Measurements from ENCODE around the gene CFD.

CFD gene

GRCh38 chr19:829129-829758 lies 30.2 kb upstream of the CFD start:
- Histone ChIP-seq H3K4me2 (ENCODE audit: low read depth, low read length, poor library complexity, severe bottlenecking) (no peak overlapping the region), H3F3A (ENCODE audit: insufficient read depth) (no peaks in the 10 kb centered on the region), H3K79me2 (ENCODE audit: insufficient read depth, low read length) (no peaks in the 10 kb centered on the region), H3K27me3 (ENCODE audit: low read length) (no peaks in the 10 kb centered on the region), H4K20me1 (ENCODE audit: low read depth, low read length) (no peaks in the 10 kb centered on the region), H3K4me3 (ENCODE audit: insufficient read depth, low read length, poor library complexity, severe bottlenecking) (no peak overlapping the region), H3K9me2 (replicated peaks; ENCODE audit: insufficient read depth, low read length) (no peaks in the 10 kb centered on the region), H3K36me3 (ENCODE audit: low read length) (no peaks in the 10 kb centered on the region), H3K27ac (ENCODE audit: low read depth, low read length) (no peak overlapping the region), H3K9ac (ENCODE audit: low read length) (no peak overlapping the region), H2AFZ (ENCODE audit: low read depth, low read length, severe bottlenecking) (no peak overlapping the region), H3K9me3 (ENCODE audit: insufficient read depth, low read length) (no peaks in the 10 kb centered on the region)
- TF ChIP-seq EZH2phosphoT487 (conservative IDR thresholded peaks at IDR 0.05; ENCODE audit: low read length) = no peak
- TF ChIP-seq CTCF (IDR thresholded peaks at IDR 0.05; ENCODE audit: insufficient read depth, low read length, poor library complexity, severe bottlenecking) = no peak

GRCh38 chr19:831407-832369 lies 27.8 kb upstream of the CFD start:
- Histone ChIP-seq H3K79me2 (ENCODE audit: insufficient read depth, low read length) (no peaks in the 10 kb centered on the region), H3K27me3 (ENCODE audit: low read length) (no peaks in the 10 kb centered on the region), H3K4me2 (ENCODE audit: low read depth, low read length, poor library complexity, severe bottlenecking) (no peak overlapping the region)

GRCh38 chr19:834216-834615 lies 25.2 kb upstream of the CFD start:
- H3F3A ChIP-seq (ENCODE audit: insufficient read depth) = no peaks in the 10 kb centered on the region
- H3K27me3 ChIP-seq (ENCODE audit: low read length) = no peaks in the 10 kb centered on the region
- no peaks in the 10 kb centered on the region for H3K9me3 ChIP-seq (ENCODE audit: insufficient read depth, low read length)
- H2AFZ ChIP-seq (ENCODE audit: low read depth, low read length, severe bottlenecking) = no peak overlapping the region
- H3K4me3 ChIP-seq (ENCODE audit: insufficient read depth, low read length, poor library complexity, severe bottlenecking) = no peak overlapping the region
- H3K9me2 ChIP-seq (replicated peaks; ENCODE audit: insufficient read depth, low read length) = no peaks in the 10 kb centered on the region
- H3K4me2 ChIP-seq (ENCODE audit: low read depth, low read length, poor library complexity, severe bottlenecking) = no peak overlapping the region
- no peaks in the 10 kb centered on the region for H3K36me3 ChIP-seq (ENCODE audit: low read length)
- TF ChIP-seq EZH2phosphoT487 (conservative IDR thresholded peaks at IDR 0.05; ENCODE audit: low read length) = no peak
- TF ChIP-seq CTCF (IDR thresholded peaks at IDR 0.05; ENCODE audit: insufficient read depth, low read length, poor library complexity, severe bottlenecking) = no peak
- H3K9ac ChIP-seq (ENCODE audit: low read length) = no peak overlapping the region
- H3K79me2 ChIP-seq (ENCODE audit: insufficient read depth, low read length) = no peaks in the 10 kb centered on the region
- H3K27ac ChIP-seq (ENCODE audit: low read depth, low read length) = no peak overlapping the region
- no peaks in the 10 kb centered on the region for H4K20me1 ChIP-seq (ENCODE audit: low read depth, low read length)

More at GRCh38 chr19:831407-832369, 27.8 kb upstream of the CFD start:
- TF ChIP-seq CTCF (IDR thresholded peaks at IDR 0.05; ENCODE audit: insufficient read depth, low read length, poor library complexity, severe bottlenecking) (no peak), EZH2phosphoT487 (conservative IDR thresholded peaks at IDR 0.05; ENCODE audit: low read length) (no peak)
- Histone ChIP-seq H3F3A (ENCODE audit: insufficient read depth) (no peaks in the 10 kb centered on the region), H4K20me1 (ENCODE audit: low read depth, low read length) (no peaks in the 10 kb centered on the region), H3K4me3 (ENCODE audit: insufficient read depth, low read length, poor library complexity, severe bottlenecking) (no peak overlapping the region), H3K9ac (ENCODE audit: low read length) (no peak overlapping the region), H3K36me3 (ENCODE audit: low read length) (no peaks in the 10 kb centered on the region), H3K27ac (ENCODE audit: low read depth, low read length) (no peak overlapping the region), H2AFZ (ENCODE audit: low read depth, low read length, severe bottlenecking) (no peak overlapping the region), H3K9me3 (ENCODE audit: insufficient read depth, low read length) (no peaks in the 10 kb centered on the region), H3K9me2 (replicated peaks; ENCODE audit: insufficient read depth, low read length) (no peaks in the 10 kb centered on the region)
